ENCODE data around the gene ADCY6.

The ADCY6 gene

GRCh38 chr12:48813465-48814261 is 24.8 kb upstream of the ADCY6 start:
- peak overlapping the region; percentile 89 for H3K4me3 Mint-ChIP-seq
- H3K27ac Mint-ChIP-seq, result peak overlapping the region; percentile 75
- peaks cover 23% of the 10 kb centered on the region for H3K27me3 Mint-ChIP-seq (ENCODE audit: low read depth, poor library complexity)
- H3K36me3 Mint-ChIP-seq (ENCODE audit: low read depth), result no peaks in the 10 kb centered on the region
- H3K9me3 Mint-ChIP-seq, result no peaks in the 10 kb centered on the region
- peaks cover 85% of the 10 kb centered on the region for H3K4me1 Mint-ChIP-seq
- peak; percentile 39 for DNase-seq
- no peak for TF ChIP-seq CTCF (IDR thresholded peaks at IDR 0.05)

DNA sequence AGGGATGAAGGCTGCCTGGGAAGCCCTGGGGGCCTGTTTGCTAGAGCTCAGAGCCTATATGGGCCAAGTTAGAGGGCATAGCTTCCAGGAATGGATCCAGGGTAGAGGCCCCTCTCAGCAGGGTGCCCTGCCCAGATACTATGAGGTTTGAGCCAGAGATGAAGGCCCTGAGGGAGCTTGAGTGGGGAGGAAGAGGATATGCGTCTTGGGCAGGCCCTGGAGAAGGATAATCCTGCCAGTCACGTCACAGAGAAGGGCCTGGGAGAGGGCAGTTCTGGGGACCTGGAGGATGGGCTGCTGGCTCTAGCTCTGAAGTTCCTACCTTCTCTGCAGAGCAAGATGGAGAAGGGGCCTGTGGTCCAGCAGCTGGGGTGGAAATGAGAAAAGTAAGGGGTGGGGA is 23.5 kb upstream of the ADCY6 start:
- Mint-ChIP-seq H3K27me3 (ENCODE audit: low read depth, poor library complexity) (peaks cover 19% of the 10 kb centered on the region), H3K4me3 (peak overlapping the region; percentile 68), H3K9me3 (no peaks in the 10 kb centered on the region), H3K27ac (no peak overlapping the region), H3K4me1 (peaks cover 82% of the 10 kb centered on the region), H3K36me3 (ENCODE audit: low read depth) (no peaks in the 10 kb centered on the region)
- no peak for TF ChIP-seq CTCF (IDR thresholded peaks at IDR 0.05)
- DNase-seq, result no peak

DNA sequence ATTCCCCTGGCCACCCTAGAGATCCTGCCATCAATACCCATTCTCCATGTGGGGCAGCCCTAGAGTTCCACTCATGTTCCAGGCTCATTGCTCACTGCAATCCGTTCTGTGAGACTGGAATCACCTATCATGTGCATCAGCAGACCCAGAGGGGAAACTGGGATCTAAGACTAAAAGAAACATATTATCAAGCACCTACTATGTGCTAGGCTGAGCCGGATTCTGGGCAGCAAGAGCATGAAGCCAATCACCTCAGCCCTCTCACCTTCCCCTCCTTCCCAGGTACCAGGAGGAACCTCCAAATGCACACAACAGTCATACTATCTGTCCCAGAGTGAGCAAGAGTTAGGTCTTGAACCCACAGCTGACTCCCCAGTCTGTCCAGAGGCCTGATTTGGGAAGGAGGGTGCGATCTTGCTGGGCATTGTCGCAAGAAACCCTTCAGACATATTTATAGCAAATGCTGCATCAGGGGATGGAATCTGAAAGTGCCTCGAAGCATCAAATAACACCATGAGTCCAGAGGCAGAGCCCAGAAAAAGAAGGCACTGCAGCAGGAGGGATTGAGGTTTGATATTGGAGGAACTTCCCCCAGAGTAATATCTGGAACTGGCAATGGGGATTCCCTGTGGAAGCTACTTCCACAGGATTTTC is 22.7 kb upstream of the ADCY6 start:
- peaks cover 77% of the 10 kb centered on the region for H3K4me1 Mint-ChIP-seq
- H3K36me3 Mint-ChIP-seq (ENCODE audit: low read depth), result no peaks in the 10 kb centered on the region
- no peak for TF ChIP-seq CTCF (IDR thresholded peaks at IDR 0.05)
- H3K4me3 Mint-ChIP-seq, result peak overlapping the region; percentile 66
- H3K27ac Mint-ChIP-seq, result peak overlapping the region; percentile 97
- no peak for DNase-seq
- no peaks in the 10 kb centered on the region for H3K9me3 Mint-ChIP-seq
- peaks cover 11% of the 10 kb centered on the region for H3K27me3 Mint-ChIP-seq (ENCODE audit: low read depth, poor library complexity)

DNA sequence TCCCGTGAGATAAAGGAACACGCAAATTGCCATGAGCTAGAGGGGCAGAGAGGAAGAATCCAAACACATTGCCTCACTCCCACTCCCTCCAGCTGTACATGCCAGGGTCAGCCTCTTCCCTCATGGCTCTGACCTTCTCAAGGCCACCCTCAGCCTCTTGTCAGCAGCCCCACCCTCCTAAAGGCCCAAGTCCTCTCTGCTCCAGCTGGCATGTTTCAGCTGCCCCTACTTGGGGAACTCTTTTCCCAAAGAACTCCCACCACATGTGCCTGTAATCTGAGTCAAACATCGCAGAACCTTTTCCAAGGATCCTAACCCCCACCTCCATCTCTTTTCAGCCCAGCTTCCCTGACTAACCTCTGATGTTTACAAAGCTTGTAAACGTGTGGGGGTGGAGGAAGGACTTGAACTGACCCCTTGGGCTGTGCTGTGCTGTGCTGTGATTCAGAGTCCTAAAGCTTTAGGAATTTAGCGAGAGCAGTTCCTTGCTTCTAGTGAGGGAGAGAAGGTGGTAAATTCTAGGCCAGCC is 22.1 kb upstream of the ADCY6 start:
- no peak for TF ChIP-seq CTCF (IDR thresholded peaks at IDR 0.05)
- no peaks in the 10 kb centered on the region for H3K9me3 Mint-ChIP-seq
- peaks cover 73% of the 10 kb centered on the region for H3K4me1 Mint-ChIP-seq
- peaks cover 5% of the 10 kb centered on the region for H3K27me3 Mint-ChIP-seq (ENCODE audit: low read depth, poor library complexity)
- H3K27ac Mint-ChIP-seq, result peak overlapping the region; percentile 97
- DNase-seq, result no peak
- H3K4me3 Mint-ChIP-seq, result peak overlapping the region; percentile 66
- no peaks in the 10 kb centered on the region for H3K36me3 Mint-ChIP-seq (ENCODE audit: low read depth)

DNA sequence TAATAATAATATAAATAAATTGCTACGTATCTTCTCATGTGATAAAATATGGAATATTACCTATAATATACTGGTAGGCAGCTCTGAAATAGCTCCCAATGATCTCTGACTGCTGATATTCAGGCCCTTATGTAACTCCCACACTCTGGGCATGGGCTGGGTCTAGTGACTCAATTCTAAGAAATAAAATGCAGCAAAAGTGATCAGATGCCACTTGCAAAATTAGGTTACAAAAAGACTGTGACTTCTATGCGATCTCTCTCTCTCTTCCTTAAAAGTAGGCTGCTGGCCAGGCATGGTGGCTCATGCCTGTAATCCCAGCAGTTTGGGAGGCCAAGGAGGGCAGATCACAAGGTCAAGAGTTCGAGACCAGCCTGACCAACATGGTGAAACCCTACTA is 19.1 kb upstream of the ADCY6 start:
- Mint-ChIP-seq H3K4me1 (peaks cover 51% of the 10 kb centered on the region), H3K27ac (no peak overlapping the region), H3K36me3 (ENCODE audit: low read depth) (no peaks in the 10 kb centered on the region), H3K4me3 (no peak overlapping the region), H3K9me3 (no peaks in the 10 kb centered on the region), H3K27me3 (ENCODE audit: low read depth, poor library complexity) (peaks cover 1% of the 10 kb centered on the region)
- no peak for DNase-seq
- TF ChIP-seq CTCF (IDR thresholded peaks at IDR 0.05), result no peak

All from nephron progenitor cell (in vitro differentiated cells).